HepG2 (cell line): Measurements from ENCODE around the gene RHBDF2. TPM values are rescaled to one million over a fixed set of nuclear protein-coding genes. Genes with fewer than 3 reads are reported as not detected.

Experiments used
- FOXK1 ChIP-seq: sonication (generic); formaldehyde crosslinking; IDR thresholded peaks from 2 replicates; pipeline ENCODE4 v1.4.0; 2020; ENCODE audit warnings: low read depth, missing genetic modification reagents, borderline replicate concordance
- FOXK2 ChIP-seq: fragments of 450-650 bp; IDR thresholded peaks from 2 replicates; pipeline ENCODE4 v1.6.1; 2016
- GATA4 ChIP-seq: sonication (generic); IDR thresholded peaks from 2 replicates; pipeline ENCODE4 v1.6.1; 2016; ENCODE audit warnings: antibody characterized with exemption, low read depth, borderline replicate concordance
- HOXA5 ChIP-seq: sonication (generic); formaldehyde crosslinking; IDR thresholded peaks from 2 replicates; pipeline ENCODE4 v1.4.0; 2020; ENCODE audit warnings: missing genetic modification reagents
- MYC ChIP-seq: sonication (generic); formaldehyde crosslinking; IDR thresholded peaks from 2 replicates; pipeline ENCODE4 v1.9.0; 2021; ENCODE audit warnings: missing genetic modification reagents, borderline replicate concordance
- NONO ChIP-seq, 2 experiments: fragments of 450-650 bp in 1 of 2; sonication (generic) in 1 of 2; formaldehyde crosslinking in 1 of 2; IDR thresholded peaks in 1 of 2; conservative IDR thresholded peaks in 1 of 2; 2 replicates each; pipeline versions ENCODE4 v1.6.1 to v1.8.0; 2017 to 2022; ENCODE audit warnings: mild to moderate bottlenecking in 1 of 2, missing genetic modification reagents in 1 of 2, moderate library complexity in 1 of 2
- ZBTB1 ChIP-seq: sonication (generic); formaldehyde crosslinking; IDR thresholded peaks from 2 replicates; pipeline ENCODE4 v1.4.0; 2020; ENCODE audit warnings: missing genetic modification reagents, borderline replicate concordance
- ZFP36 ChIP-seq: fragments of 150-350 bp; IDR thresholded peaks from 2 replicates; pipeline ENCODE4 v1.6.1; 2018; ENCODE audit warnings: borderline replicate concordance, low read length, low read depth; ENCODE audit not compliant: partially characterized antibody
- ZNF264 ChIP-seq: sonication (generic); formaldehyde crosslinking; IDR thresholded peaks from 2 replicates; pipeline ENCODE4 v1.4.0; 2020; ENCODE audit warnings: missing genetic modification reagents
- ZNF335 ChIP-seq: sonication (generic); formaldehyde crosslinking; IDR thresholded peaks from 2 replicates; pipeline ENCODE4 v1.4.0; 2020; ENCODE audit warnings: missing genetic modification reagents
- ZNF546 ChIP-seq: sonication (generic); formaldehyde crosslinking; conservative IDR thresholded peaks from 2 replicates; pipeline ENCODE4 v1.8.1; 2023; ENCODE audit warnings: mild to moderate bottlenecking, missing genetic modification reagents
- ZNF556 ChIP-seq: sonication (generic); formaldehyde crosslinking; IDR thresholded peaks from 2 replicates; pipeline ENCODE4 v1.4.0; 2020; ENCODE audit warnings: mild to moderate bottlenecking, missing genetic modification reagents, borderline replicate concordance
- ZSCAN30 ChIP-seq: sonication (generic); formaldehyde crosslinking; IDR thresholded peaks from 2 replicates; pipeline ENCODE4 v1.5.0; 2020; ENCODE audit warnings: mild to moderate bottlenecking, missing genetic modification reagents
- polyA plus RNA-seq, 8 experiments: library from polyadenylated mRNA; depleted of rRNA in 3 of 8; stranded (reverse) in 7 of 8; unstranded in 1 of 8; fragments of >200 nt; fragmentation: Illumina TruSeq in 4 of 8; extraction: Trizol in 4 of 8; gene quantifications; 2 replicates each; pipeline versions ENCODE4 v1.2.1 to v1.2.3, GENCODE V29; 2011 to 2016; ENCODE audit warnings: low read depth in 4 of 8, missing spikeins in 1 of 8, mixed read lengths in 1 of 8; ENCODE audit not compliant: insufficient read depth in 1 of 8
- total RNA-seq, 5 experiments: library from RNA; depleted of rRNA; stranded (reverse); fragments of >200 nt; fragmentation: Illumina TruSeq; extraction: Trizol; gene quantifications; 2 replicates each; pipeline ENCODE4 v1.2.3, GENCODE V29; 2016; ENCODE audit warnings: low read depth in 1 of 5
- TF ChIP-seq, protein P1 (sequence below): sonication (generic); formaldehyde crosslinking; IDR thresholded peaks from 2 replicates; pipeline ENCODE4 v1.8.0; 2022; ENCODE audit warnings: mild to moderate bottlenecking, missing genetic modification reagents
- TF ChIP-seq, protein P2 (sequence below): sonication (generic); formaldehyde crosslinking; IDR thresholded peaks from 2 replicates; pipeline ENCODE4 v1.4.0; 2020; ENCODE audit warnings: mild to moderate bottlenecking, missing genetic modification reagents
- TF ChIP-seq, protein P3 (sequence below): sonication (generic); formaldehyde crosslinking; conservative IDR thresholded peaks from 2 replicates; pipeline ENCODE4 v1.4.0; 2020; ENCODE audit warnings: missing genetic modification reagents
- TF ChIP-seq, protein P4 (sequence below): IDR thresholded peaks from 2 replicates; pipeline ENCODE4 v1.6.1; 2016; ENCODE audit warnings: mild to moderate bottlenecking

Gene RHBDF2
- total and polyA plus RNA-seq, 2 of the 13 experiments (the other 11 are each of a cell fraction or from before 2014, with no cell fraction given), result 7.8 to 24.2 TPM

DNA sequence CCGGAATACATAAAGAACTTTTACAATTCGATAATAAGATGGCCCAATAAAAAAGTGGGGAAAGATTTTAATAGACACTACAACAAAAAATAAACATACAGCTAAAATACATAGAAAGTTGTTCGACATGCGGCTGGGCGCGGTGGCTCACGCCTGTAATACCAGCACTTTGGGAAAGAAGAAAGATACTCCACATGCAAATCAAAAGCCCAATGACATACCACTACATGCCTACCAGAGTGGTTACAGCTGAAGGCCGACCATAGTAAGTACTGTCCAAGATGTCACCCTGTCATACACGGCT is 47.9 kb upstream of the RHBDF2 start (continued):
- TF ChIP-seq ZNF546 (CRISPR knock-in tag) (no peak), ZNF556 (CRISPR knock-in tag) (no peak), NONO (IDR thresholded peaks at IDR 0.05) (no peak), NONO (CRISPR knock-in tag; conservative IDR thresholded peaks at IDR 0.05) (peak; percentile 33; the same call in 1 of the 2 replicates), ZFP36 (no peak), ZBTB1 (CRISPR knock-in tag) (no peak), GATA4 (no peak), MYC (CRISPR knock-in tag) (no peak), FOXK1 (CRISPR knock-in tag) (no peak), ZNF335 (CRISPR knock-in tag) (no peak), ZSCAN30 (CRISPR knock-in tag) (no peak), HOXA5 (0 out of 2 replicates have a peak, but pooled peaks have one; percentile 19), ZNF264 (no peak), FOXK2 (no peak)
- TF ChIP-seq, protein P1, sequence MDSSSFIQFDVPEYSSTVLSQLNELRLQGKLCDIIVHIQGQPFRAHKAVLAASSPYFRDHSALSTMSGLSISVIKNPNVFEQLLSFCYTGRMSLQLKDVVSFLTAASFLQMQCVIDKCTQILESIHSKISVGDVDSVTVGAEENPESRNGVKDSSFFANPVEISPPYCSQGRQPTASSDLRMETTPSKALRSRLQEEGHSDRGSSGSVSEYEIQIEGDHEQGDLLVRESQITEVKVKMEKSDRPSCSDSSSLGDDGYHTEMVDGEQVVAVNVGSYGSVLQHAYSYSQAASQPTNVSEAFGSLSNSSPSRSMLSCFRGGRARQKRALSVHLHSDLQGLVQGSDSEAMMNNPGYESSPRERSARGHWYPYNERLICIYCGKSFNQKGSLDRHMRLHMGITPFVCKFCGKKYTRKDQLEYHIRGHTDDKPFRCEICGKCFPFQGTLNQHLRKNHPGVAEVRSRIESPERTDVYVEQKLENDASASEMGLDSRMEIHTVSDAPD (CRISPR knock-in tag), result no peak
- TF ChIP-seq, protein P2, sequence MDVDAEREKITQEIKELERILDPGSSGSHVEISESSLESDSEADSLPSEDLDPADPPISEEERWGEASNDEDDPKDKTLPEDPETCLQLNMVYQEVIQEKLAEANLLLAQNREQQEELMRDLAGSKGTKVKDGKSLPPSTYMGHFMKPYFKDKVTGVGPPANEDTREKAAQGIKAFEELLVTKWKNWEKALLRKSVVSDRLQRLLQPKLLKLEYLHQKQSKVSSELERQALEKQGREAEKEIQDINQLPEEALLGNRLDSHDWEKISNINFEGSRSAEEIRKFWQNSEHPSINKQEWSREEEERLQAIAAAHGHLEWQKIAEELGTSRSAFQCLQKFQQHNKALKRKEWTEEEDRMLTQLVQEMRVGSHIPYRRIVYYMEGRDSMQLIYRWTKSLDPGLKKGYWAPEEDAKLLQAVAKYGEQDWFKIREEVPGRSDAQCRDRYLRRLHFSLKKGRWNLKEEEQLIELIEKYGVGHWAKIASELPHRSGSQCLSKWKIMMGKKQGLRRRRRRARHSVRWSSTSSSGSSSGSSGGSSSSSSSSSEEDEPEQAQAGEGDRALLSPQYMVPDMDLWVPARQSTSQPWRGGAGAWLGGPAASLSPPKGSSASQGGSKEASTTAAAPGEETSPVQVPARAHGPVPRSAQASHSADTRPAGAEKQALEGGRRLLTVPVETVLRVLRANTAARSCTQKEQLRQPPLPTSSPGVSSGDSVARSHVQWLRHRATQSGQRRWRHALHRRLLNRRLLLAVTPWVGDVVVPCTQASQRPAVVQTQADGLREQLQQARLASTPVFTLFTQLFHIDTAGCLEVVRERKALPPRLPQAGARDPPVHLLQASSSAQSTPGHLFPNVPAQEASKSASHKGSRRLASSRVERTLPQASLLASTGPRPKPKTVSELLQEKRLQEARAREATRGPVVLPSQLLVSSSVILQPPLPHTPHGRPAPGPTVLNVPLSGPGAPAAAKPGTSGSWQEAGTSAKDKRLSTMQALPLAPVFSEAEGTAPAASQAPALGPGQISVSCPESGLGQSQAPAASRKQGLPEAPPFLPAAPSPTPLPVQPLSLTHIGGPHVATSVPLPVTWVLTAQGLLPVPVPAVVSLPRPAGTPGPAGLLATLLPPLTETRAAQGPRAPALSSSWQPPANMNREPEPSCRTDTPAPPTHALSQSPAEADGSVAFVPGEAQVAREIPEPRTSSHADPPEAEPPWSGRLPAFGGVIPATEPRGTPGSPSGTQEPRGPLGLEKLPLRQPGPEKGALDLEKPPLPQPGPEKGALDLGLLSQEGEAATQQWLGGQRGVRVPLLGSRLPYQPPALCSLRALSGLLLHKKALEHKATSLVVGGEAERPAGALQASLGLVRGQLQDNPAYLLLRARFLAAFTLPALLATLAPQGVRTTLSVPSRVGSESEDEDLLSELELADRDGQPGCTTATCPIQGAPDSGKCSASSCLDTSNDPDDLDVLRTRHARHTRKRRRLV (CRISPR knock-in tag), result 0 out of 2 replicates have a peak, but pooled peaks have one; percentile 4
- TF ChIP-seq, protein P3, sequence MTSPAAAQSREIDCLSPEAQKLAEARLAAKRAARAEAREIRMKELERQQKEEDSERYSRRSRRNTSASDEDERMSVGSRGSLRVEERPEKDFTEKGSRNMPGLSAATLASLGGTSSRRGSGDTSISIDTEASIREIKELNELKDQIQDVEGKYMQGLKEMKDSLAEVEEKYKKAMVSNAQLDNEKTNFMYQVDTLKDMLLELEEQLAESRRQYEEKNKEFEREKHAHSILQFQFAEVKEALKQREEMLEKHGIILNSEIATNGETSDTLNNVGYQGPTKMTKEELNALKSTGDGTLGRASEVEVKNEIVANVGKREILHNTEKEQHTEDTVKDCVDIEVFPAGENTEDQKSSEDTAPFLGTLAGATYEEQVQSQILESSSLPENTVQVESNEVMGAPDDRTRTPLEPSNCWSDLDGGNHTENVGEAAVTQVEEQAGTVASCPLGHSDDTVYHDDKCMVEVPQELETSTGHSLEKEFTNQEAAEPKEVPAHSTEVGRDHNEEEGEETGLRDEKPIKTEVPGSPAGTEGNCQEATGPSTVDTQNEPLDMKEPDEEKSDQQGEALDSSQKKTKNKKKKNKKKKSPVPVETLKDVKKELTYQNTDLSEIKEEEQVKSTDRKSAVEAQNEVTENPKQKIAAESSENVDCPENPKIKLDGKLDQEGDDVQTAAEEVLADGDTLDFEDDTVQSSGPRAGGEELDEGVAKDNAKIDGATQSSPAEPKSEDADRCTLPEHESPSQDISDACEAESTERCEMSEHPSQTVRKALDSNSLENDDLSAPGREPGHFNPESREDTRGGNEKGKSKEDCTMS (CRISPR knock-in tag), result no peak
- TF ChIP-seq, protein P4, sequence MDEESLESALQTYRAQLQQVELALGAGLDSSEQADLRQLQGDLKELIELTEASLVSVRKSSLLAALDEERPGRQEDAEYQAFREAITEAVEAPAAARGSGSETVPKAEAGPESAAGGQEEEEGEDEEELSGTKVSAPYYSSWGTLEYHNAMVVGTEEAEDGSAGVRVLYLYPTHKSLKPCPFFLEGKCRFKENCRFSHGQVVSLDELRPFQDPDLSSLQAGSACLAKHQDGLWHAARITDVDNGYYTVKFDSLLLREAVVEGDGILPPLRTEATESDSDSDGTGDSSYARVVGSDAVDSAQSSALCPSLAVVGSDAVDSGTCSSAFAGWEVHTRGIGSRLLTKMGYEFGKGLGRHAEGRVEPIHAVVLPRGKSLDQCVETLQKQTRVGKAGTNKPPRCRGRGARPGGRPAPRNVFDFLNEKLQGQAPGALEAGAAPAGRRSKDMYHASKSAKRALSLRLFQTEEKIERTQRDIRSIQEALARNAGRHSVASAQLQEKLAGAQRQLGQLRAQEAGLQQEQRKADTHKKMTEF (CRISPR knock-in tag), result no peak
